GM12874 (cell line): Measurements from ENCODE around the gene SRP14.

Experiments
- CTCF ChIP-seq: IDR thresholded peaks from 2 replicates; pipeline ENCODE4 v1.5.1; 2011; ENCODE audit warnings: low read depth, mild to moderate bottlenecking, control low read depth, low read length, moderate library complexity; ENCODE audit not compliant: insufficient read depth

SRP14 gene

GRCh38 chr15:40081691-40082194 is 42.8 kb upstream of the SRP14 start:
- no peak for TF ChIP-seq CTCF

- TF ChIP-seq CTCF, result no peak
Measured at GRCh38 chr15:40080847-40081246, 41.9 kb upstream of the SRP14 start.

- no peak for TF ChIP-seq CTCF
Measured at GRCh38 chr15:40080104-40080503, 41.1 kb upstream of the SRP14 start.

- no peak for TF ChIP-seq CTCF
Measured at GRCh38 chr15:40079456-40079855, 40.5 kb upstream of the SRP14 start.

GRCh38 chr15:40075298-40076044 is 36.5 kb upstream of the SRP14 start:
- TF ChIP-seq CTCF, result no peak

DNA sequence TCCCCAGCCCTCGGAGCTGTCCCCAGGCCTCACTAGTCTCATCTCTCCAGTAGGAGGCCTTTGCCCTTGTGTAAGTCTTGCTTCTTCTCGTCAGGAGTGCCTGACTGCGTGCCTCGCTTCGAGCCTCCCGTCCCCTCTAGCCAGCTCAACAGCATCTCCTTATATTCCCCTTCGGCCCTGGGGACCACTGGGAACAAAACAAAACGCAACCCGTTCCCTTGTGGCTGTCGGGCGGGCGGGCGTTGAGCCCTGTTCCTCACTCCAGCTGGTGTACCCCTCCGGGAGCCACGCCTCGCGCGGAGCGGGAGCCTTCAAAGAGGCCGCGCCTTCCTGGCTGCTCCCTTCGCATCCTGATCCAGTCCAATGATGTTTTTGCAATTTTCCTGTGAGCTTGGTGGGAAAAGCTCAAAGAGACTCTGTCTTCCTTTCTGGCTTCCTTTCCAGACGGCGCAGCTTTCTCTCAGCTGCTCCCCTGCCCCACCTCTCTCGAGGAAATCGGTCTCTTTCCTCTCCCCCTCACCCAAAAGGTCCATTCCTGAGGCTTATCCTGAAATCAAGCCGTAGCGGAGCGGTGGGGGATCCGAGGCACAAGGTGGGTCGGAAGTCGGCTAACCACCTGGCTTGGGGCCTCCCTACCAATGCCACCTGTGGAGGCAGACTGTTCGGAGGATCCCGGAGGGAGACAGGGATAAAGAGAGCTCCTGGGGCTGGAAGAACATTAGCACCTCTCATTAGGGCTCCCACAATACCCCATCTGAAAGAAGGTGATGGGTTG is 33.4 kb upstream of the SRP14 start:
- TF ChIP-seq CTCF, result no peak

GRCh38 chr15:40070608-40071218 is 31.7 kb upstream of the SRP14 start:
- TF ChIP-seq CTCF, result no peak
